Peyer's patch (tissue), 4 donors: ENCODE results near the gene NHLRC1.
"Not testable (repeated sequence)": the region's sequence is repeated elsewhere in the genome, so short reads cannot be mapped to it uniquely, and the experiment has no call there.

Experiments
- POLR2A ChIP-seq, 2 donors: fragments of 450-650 bp; IDR thresholded peaks; one replicate each; pipeline ENCODE4 v1.5.1; 2017; ENCODE audit warnings: antibody characterized with exemption in 2 of 2, mild to moderate bottlenecking in 2 of 2, moderate library complexity in 2 of 2
- TF ChIP-seq, protein P1 (sequence below), 6 experiments: fragments of 450-650 bp in 4 of 6; fragments of 200-600 bp in 2 of 6; sonication (generic) in 1 of 6; IDR thresholded peaks; one replicate each; pipeline ENCODE4 v1.5.1; 2017 to 2019; ENCODE audit warnings: antibody characterized with exemption in 6 of 6, mild to moderate bottlenecking in 3 of 6, moderate library complexity in 1 of 6

DNA sequence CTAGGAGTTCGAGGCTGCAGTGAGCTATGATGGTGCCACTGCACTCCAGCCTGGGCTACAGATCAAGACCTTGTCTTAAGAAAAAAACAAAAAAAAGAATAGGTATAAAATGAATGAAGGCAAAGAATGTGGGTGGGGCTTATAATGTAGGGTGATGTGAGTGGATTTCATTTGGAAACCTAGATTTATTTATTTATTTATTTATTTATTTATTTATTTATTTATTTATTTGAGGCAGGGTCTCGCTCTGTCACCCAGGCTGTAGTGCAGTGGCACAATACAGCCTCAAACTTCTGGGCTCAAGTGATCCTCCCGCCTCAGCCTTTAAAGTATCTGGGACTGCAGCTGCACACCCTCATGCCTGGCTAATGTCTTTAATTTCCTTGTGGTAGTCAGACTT lies 28.9 kb upstream of the NHLRC1 start:
- TF ChIP-seq, protein P1, sequence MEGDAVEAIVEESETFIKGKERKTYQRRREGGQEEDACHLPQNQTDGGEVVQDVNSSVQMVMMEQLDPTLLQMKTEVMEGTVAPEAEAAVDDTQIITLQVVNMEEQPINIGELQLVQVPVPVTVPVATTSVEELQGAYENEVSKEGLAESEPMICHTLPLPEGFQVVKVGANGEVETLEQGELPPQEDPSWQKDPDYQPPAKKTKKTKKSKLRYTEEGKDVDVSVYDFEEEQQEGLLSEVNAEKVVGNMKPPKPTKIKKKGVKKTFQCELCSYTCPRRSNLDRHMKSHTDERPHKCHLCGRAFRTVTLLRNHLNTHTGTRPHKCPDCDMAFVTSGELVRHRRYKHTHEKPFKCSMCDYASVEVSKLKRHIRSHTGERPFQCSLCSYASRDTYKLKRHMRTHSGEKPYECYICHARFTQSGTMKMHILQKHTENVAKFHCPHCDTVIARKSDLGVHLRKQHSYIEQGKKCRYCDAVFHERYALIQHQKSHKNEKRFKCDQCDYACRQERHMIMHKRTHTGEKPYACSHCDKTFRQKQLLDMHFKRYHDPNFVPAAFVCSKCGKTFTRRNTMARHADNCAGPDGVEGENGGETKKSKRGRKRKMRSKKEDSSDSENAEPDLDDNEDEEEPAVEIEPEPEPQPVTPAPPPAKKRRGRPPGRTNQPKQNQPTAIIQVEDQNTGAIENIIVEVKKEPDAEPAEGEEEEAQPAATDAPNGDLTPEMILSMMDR (IDR thresholded peaks at IDR 0.05) = not testable (repeated sequence)
- not testable (repeated sequence) for TF ChIP-seq POLR2A (IDR thresholded peaks at IDR 0.05)
